ENCODE measurements around the gene KLRF2. TPM values are rescaled to one million over a fixed set of nuclear protein-coding genes. Genes with fewer than 3 reads are reported as not detected.

The KLRF2 gene, protein sequence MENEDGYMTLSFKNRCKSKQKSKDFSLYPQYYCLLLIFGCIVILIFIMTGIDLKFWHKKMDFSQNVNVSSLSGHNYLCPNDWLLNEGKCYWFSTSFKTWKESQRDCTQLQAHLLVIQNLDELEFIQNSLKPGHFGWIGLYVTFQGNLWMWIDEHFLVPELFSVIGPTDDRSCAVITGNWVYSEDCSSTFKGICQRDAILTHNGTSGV
- polyA plus RNA-seq: not detected

DNA sequence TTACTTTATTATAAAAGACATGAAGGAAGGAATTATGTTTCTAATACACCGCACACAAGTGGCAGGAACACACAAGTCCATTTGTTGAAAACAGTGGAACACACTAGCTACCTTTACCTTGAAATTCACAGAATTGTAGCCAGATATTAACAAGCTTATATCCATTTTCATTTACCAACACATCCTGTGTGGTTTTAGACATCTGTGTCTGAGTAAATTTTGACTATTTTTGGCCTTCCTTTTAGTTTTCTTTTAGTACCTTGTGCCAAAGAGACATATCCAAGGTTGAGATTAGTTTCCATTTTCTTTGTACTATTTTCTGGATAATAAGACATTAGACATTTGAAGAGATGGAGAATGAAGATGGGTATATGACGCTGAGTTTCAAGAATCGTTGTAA, at the start of gene KLRF2:
TSS of gene KLRF2 (plus strand) at position 244 of the 400 bp plus-strand sequence. CDS start at position 351, 107 bp downstream.
- Mint-ChIP-seq H3K27ac (no peak within 1 kb of the TSS), H3K9me3 (no peaks in the 10 kb centered on the region), H3K36me3 (peaks cover 1% of the 10 kb centered on the region), H3K27me3 (no peaks in the 10 kb centered on the region), H3K4me3 (no peak within 1 kb of the TSS), H3K4me1 (peaks cover 0 to 2% (median 0%) of the 10 kb centered on the region in 3 donors)

DNA sequence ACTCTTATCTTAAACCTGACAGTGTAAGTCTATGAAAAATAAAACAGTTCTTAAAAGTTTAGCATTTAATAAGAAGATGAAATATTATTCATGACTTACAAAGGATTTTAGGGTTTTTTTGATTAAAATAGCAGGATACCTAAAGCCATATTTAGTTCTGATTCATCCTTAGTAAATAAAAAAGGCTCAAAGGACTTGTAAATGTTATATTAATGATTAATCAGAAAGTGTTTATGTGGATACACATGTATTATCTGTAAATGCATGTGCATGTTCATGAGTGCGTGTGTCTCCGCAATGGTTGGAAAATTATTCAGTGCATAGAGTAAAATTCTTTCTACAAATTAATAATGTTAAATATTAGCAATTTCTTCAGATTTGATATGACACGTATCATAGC, 49.6 kb upstream of the KLRF2 start:
- Mint-ChIP-seq H3K4me1 (no peaks in the 10 kb centered on the region), H3K27ac (no peak overlapping the region), H3K27me3 (peaks cover 3% of the 10 kb centered on the region), H3K36me3 (peaks cover 1% of the 10 kb centered on the region), H3K9me3 (peaks cover 0 to 1% (median 0%) of the 10 kb centered on the region in 3 donors), H3K4me3 (no peak overlapping the region)

DNA sequence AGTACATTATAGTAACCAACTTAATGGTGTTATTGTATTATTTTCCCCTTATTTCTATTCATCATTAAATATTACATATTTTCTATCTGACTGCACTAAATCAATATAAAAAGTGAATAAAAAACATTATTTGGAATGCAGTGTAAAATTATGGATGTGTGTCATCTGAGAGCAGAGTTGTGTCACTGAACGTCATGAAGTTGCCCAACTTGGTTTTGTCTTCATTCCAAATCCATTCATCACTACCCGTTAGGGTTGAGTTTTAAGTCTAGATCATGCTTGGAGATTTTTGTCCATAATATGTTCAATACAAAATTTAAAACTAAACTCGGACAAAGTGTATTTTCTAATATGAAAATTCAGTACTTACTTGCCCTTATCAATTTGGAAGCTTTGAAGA, 37.9 kb upstream of the KLRF2 start:
- H3K36me3 Mint-ChIP-seq: no peaks in the 10 kb centered on the region
- peaks cover 0 to 1% (median 0%) of the 10 kb centered on the region in 3 donors for H3K9me3 Mint-ChIP-seq
- H3K27me3 Mint-ChIP-seq: peaks cover 5% of the 10 kb centered on the region
- H3K27ac Mint-ChIP-seq: no peak overlapping the region
- no peak overlapping the region for H3K4me3 Mint-ChIP-seq
- H3K4me1 Mint-ChIP-seq: no peaks in the 10 kb centered on the region

DNA sequence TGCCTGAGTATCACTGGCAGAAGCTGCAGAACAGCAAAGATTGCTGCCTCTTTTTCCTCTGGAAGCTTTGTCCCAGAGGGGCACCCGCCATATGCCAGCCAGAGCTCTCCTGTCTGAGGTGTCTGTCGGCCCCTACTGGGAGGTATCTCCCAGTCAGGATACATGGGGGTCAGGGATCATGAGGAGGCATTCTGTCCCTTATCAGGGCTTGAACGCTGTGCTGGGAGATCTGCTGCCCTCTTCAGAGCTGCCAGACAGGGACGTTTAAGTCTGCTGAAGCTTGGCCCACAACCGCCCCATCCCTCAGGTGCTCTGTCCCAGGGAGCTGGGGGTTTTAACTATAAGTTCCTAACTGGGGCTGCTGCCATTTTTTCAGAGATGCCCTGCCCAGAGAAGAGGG, 32.4 kb upstream of the KLRF2 start:
- Mint-ChIP-seq H3K27me3 (peaks cover 16% of the 10 kb centered on the region), H3K4me1 (no peaks in the 10 kb centered on the region), H3K27ac (no peak overlapping the region), H3K9me3 (peaks cover 0 to 1% (median 0%) of the 10 kb centered on the region in 3 donors), H3K36me3 (no peaks in the 10 kb centered on the region), H3K4me3 (no peak overlapping the region)

DNA sequence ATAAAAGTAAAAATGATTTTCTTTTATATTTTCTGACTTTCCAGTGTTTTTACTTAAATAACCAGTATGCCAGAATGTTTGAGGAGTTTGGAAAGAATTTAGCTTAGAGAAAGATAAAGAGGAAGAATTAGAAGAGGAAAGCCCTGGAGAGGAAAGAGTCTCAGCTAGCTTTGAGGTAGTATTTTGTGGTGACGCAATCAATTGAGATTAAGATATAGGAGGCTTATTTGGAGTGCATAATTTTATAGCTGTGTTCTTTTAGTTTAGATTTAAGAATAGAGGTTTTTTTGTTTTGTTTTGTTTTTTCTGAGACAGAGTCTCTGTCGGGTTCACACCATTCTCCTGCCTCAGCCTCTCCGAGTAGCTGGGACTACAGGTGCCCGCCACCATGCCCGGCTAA, 30.2 kb upstream of the KLRF2 start:
- no peak overlapping the region for H3K27ac Mint-ChIP-seq
- no peak overlapping the region for H3K4me3 Mint-ChIP-seq
- peaks cover 0 to 2% (median 0%) of the 10 kb centered on the region in 3 donors for H3K4me1 Mint-ChIP-seq
- H3K36me3 Mint-ChIP-seq: peaks cover 2% of the 10 kb centered on the region
- peaks cover 20% of the 10 kb centered on the region for H3K27me3 Mint-ChIP-seq
- H3K9me3 Mint-ChIP-seq: peaks cover 0 to 1% (median 0%) of the 10 kb centered on the region in 3 donors

DNA sequence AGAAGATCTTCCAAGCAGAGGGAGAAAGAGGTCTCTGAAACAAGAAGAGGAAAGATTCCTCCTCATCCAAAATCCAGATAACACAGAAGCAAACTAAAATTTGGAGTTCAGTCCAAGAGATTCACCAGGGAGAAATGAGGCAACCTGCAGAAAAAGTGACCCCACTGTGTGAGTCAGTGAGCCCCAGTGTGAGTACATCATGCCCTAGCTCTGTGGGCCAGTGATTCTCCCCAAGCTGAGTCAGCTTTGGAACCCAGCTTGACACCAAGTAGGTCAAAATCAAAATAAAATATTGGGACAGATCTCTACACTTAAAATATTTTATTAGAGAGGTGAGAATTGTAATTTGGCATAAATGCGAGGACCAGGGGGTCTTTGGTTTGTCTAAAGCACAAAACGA, 29.4 kb upstream of the KLRF2 start:
- Mint-ChIP-seq H3K27ac (no peak overlapping the region), H3K9me3 (peaks cover 0 to 1% (median 0%) of the 10 kb centered on the region in 3 donors), H3K27me3 (peaks cover 18% of the 10 kb centered on the region), H3K4me1 (peaks cover 0 to 2% (median 0%) of the 10 kb centered on the region in 3 donors), H3K36me3 (peaks cover 2% of the 10 kb centered on the region), H3K4me3 (no peak overlapping the region)

DNA sequence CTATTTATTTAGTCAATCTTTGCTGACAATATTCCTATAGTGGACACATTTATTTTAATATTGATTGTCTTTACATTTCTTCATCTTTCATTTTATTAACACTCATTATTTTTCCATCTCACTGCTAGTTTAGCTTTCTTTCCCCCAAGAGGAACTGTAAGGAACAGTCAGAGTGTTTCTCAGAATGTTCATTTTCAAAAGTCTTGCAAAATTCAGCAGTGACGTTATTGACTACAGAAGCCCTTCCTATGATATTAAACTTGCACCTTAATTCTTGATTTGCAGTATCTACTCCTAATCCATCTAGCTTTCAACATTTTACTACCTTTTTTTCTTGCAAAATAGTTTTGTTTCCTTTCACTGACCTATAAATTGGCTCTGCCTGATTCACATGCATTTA, 25.1 kb upstream of the KLRF2 start:
- Mint-ChIP-seq H3K27ac (peak overlapping the region in 1 of 3 donors; percentile 85), H3K4me1 (peaks cover 0 to 2% (median 0%) of the 10 kb centered on the region in 3 donors), H3K4me3 (no peak overlapping the region), H3K27me3 (peaks cover 12% of the 10 kb centered on the region), H3K36me3 (peaks cover 2% of the 10 kb centered on the region), H3K9me3 (no peaks in the 10 kb centered on the region)

DNA sequence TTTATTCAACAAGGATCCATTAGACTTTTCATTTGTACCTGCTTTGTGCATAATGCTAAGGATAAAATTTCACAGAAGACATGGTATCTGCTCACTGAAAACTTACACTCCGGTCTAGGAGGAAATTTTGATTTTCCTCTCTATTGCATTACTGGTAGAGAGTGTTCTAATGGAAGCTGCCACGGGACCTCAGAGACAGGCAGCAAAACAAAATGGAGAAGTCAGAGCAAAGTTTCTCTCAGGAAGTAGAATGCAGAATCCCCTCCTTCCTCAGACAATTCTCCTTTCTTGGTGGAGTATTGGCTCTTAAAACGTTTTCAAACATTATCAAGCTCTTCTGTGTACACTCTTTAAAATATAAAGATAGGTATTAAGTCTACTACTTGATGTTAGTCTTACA, 24.4 kb upstream of the KLRF2 start:
- no peak overlapping the region for H3K27ac Mint-ChIP-seq
- H3K27me3 Mint-ChIP-seq: peaks cover 8% of the 10 kb centered on the region
- H3K9me3 Mint-ChIP-seq: no peaks in the 10 kb centered on the region
- H3K36me3 Mint-ChIP-seq: peaks cover 2% of the 10 kb centered on the region
- H3K4me1 Mint-ChIP-seq: peaks cover 0 to 2% (median 0%) of the 10 kb centered on the region in 3 donors
- H3K4me3 Mint-ChIP-seq: no peak overlapping the region

DNA sequence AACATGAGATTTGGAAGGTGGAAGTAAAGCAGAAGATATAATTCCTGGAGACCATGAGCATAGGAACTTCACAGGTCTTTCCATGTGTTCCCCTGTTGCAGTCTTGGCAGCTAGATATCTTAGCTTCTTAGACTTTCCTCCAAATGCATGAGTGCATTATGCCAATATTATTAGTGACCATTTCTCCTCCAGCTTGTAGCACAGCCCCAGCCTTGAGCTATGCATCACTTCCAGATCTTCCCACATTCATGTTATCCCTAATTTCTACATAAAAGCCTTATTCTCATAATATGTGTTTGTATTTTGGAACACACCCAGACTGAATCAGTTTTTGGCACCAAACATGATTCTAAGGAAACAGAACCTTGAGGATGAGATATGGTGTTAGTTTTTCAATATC, 23.2 kb upstream of the KLRF2 start:
- H3K27ac Mint-ChIP-seq: no peak overlapping the region

DNA sequence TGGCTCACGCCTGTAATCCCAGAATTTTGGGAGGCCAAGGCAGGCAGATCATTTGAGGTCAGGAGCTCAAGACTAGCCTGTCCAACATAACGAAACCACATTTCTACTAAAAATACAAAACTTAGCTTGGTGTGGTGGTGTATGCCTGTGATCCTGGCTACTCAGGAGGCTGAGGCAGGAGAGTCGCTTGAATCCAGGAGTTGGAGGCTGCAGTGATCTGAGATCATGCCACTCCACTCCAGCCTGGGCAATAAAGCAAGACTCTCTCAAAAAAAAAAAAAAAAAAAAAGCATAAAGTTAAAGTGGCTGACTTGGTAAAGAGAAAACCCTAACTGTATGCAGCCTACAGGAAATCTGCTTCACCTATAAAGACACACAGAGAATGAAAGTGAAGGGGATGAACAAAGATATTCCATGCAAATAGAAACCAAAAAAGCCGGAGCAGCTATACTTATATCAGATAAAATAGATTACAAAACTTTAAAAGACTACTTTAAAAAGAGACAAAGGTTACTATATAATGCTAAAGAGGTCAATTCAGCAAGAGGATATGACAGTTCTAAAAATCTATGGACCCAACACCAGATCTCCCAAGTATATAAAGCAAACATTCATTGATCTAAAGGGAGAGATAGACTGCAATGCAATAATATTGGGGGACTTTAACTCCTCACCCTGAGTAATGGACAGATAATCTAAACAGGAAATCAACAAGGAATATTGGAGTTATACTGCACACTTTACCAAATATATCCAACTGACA, 16.2 kb upstream of the KLRF2 start:
- peaks cover 19% of the 10 kb centered on the region for H3K27me3 Mint-ChIP-seq
- peaks cover 1% of the 10 kb centered on the region for H3K36me3 Mint-ChIP-seq
- no peak overlapping the region for H3K27ac Mint-ChIP-seq
- H3K4me1 Mint-ChIP-seq: peaks cover 10 to 15% (median 11%) of the 10 kb centered on the region in 3 donors
- peaks cover 9 to 14% (median 13%) of the 10 kb centered on the region in 3 donors for H3K9me3 Mint-ChIP-seq
- H3K4me3 Mint-ChIP-seq: peak overlapping the region; percentile 11 to 85 (median 38)

More for the DNA sequence above, 23.2 kb upstream of the KLRF2 start:
- peaks cover 0 to 2% (median 0%) of the 10 kb centered on the region in 3 donors for H3K4me1 Mint-ChIP-seq
- H3K9me3 Mint-ChIP-seq: peaks cover 0 to 1% (median under 1%) of the 10 kb centered on the region in 3 donors
- peaks cover 2% of the 10 kb centered on the region for H3K36me3 Mint-ChIP-seq
- H3K27me3 Mint-ChIP-seq: peaks cover 8% of the 10 kb centered on the region
- H3K4me3 Mint-ChIP-seq: no peak overlapping the region

DNA sequence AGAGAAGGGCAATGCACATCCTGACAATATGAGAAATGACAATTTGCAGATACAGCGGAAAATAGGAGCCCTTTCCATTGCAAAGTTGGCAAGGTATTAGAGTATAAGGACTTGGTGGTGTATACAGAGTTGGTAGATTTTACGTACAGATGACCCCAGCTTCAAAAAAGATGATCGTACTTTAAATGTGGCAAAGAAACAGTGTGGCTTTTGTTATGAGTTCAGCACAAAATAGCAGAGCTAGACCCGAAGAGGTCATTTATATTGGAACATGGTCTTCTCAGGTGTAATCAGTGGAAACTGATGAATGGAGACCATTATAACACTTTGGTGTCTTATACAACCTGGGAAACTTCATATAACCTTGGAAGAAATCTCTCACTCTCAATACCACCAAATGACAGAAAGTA, 14.4 kb upstream of the KLRF2 start:
- Mint-ChIP-seq H3K27ac (peak overlapping the region in 2 of 3 donors; percentile 13 to 17), H3K9me3 (peaks cover 9 to 14% (median 13%) of the 10 kb centered on the region in 3 donors), H3K36me3 (peaks cover 1% of the 10 kb centered on the region), H3K4me3 (peak overlapping the region; percentile 63 to 85 (median 82)), H3K27me3 (peaks cover 19% of the 10 kb centered on the region), H3K4me1 (peaks cover 12 to 19% (median 12%) of the 10 kb centered on the region in 3 donors)

DNA sequence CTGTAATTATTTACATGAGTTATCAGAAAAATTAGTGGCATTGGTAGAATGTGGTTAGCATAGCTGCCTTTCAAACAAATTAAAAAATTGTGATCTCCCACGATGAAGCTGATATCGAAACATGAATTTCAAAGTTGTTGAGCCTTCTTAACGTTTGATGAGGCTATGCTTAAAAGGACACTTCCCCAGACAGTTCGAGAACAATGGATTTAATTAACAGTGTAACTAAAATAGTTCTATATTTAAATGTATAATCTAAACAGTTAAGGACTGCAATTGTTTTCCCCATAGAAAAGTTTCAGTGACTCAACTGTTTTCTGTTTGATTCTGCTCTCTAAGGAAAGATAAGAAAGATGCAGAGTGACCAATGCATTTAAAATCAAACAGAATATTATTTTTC, 13.8 kb upstream of the KLRF2 start:
- peak overlapping the region; percentile 28 to 76 (median 66) for H3K4me3 Mint-ChIP-seq
- H3K27ac Mint-ChIP-seq: no peak overlapping the region
- H3K4me1 Mint-ChIP-seq: peaks cover 12 to 19% (median 12%) of the 10 kb centered on the region in 3 donors
- H3K27me3 Mint-ChIP-seq: peaks cover 19% of the 10 kb centered on the region
- peaks cover 1% of the 10 kb centered on the region for H3K36me3 Mint-ChIP-seq
- H3K9me3 Mint-ChIP-seq: peaks cover 9 to 14% (median 13%) of the 10 kb centered on the region in 3 donors

DNA sequence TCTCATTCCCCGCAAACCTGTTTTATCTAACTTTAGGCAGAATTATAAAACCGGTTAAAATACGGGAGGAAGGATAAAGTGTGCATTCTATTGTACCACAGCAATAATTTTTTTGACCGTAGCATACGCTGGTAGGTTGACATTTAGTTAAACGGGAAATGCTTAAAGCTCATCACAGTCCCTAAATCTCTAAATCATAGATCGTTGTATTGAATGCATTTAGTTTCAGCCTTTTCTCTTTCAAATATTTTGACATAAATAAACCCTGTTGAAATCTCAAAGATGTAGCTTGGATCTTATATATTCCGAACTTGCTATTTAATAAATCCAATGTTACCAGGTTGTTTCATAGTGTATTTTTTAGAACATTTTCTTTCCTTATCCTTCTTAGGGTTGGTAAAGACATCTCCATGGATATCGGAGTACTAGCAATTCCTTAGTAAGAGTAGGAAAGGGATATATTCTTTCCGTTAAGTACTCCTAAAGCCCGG, 12.9 kb upstream of the KLRF2 start:
- Mint-ChIP-seq H3K9me3 (peaks cover 7 to 13% (median 10%) of the 10 kb centered on the region in 3 donors), H3K36me3 (peaks cover 1% of the 10 kb centered on the region), H3K4me1 (peaks cover 12 to 19% (median 12%) of the 10 kb centered on the region in 3 donors), H3K4me3 (peak overlapping the region; percentile 82 to 90 (median 89)), H3K27ac (peak overlapping the region in 1 of 3 donors; percentile 89), H3K27me3 (peaks cover 17% of the 10 kb centered on the region)

DNA sequence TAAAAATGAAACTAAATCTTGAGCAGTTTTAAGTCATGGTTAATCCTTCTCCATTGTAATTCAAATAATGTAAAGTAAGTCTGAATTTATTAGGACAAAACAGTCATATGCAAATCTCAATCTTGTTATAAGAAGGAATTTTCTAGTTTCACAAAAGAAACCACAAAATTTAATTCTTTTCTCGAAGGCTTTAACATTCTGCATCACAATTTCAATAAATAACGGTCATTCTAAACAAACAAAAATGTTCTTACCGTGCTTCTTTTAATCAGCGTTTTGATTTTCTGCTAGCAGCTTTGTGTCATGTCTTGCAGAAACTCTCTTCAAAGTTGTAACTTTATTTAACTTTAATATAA, 12.4 kb upstream of the KLRF2 start:
- H3K4me3 Mint-ChIP-seq: peak overlapping the region; percentile 82 to 90 (median 89)
- H3K27me3 Mint-ChIP-seq: peaks cover 15% of the 10 kb centered on the region
- peak overlapping the region; percentile 65 to 94 (median 89) for H3K27ac Mint-ChIP-seq
- H3K9me3 Mint-ChIP-seq: peaks cover 3 to 7% (median 5%) of the 10 kb centered on the region in 3 donors
- H3K4me1 Mint-ChIP-seq: peaks cover 12 to 14% (median 12%) of the 10 kb centered on the region in 3 donors
- peaks cover 1% of the 10 kb centered on the region for H3K36me3 Mint-ChIP-seq

Data from IgD-negative memory B cell (primary cell).